Osteoblast (primary cell): ENCODE results near the gene ACOT9. TPM values are rescaled to one million over a fixed set of nuclear protein-coding genes. Genes with fewer than 3 reads are reported as not detected.
"Not testable (repeated sequence)": the region's sequence is repeated elsewhere in the genome, so short reads cannot be mapped to it uniquely, and the experiment has no call there.

ENCODE experiments used
- DNase-seq: peaks from one replicate; pipeline ENCODE4 v3.0.0; 2011; ENCODE audit warnings: low spot score, mixed read lengths; ENCODE audit not compliant: insufficient read length; ENCODE audit errors: missing footprints
- H2AFZ ChIP-seq: 2 replicates; pipeline ENCODE4 v1.6.0; 2011; ENCODE audit warnings: mild to moderate bottlenecking, low read length
- H3K27ac ChIP-seq: 2 replicates; pipeline ENCODE4 v1.5.1; 2011; ENCODE audit warnings: mild to moderate bottlenecking, low read depth, low read length, moderate library complexity
- H3K27me3 ChIP-seq: 2 replicates; pipeline ENCODE4 v1.6.0; 2012; ENCODE audit warnings: mild to moderate bottlenecking, control low read depth, inconsistent platforms, low read length, moderate library complexity; ENCODE audit not compliant: insufficient read depth
- H3K36me3 ChIP-seq: 2 replicates; pipeline ENCODE4 v1.5.1; 2011; ENCODE audit warnings: mild to moderate bottlenecking, low read length, control low read depth, moderate library complexity; ENCODE audit not compliant: insufficient read depth
- H3K4me1 ChIP-seq: 2 replicates; pipeline ENCODE4 v1.5.1; 2011; ENCODE audit warnings: mild to moderate bottlenecking, low read length, control low read depth, moderate library complexity; ENCODE audit not compliant: insufficient read depth
- H3K4me2 ChIP-seq: 2 replicates; pipeline ENCODE4 v1.6.0; 2011; ENCODE audit warnings: mild to moderate bottlenecking, low read length; ENCODE audit not compliant: insufficient read depth
- H3K4me3 ChIP-seq: fragments of 200-600 bp; sonication (generic); 3 replicates; pipeline ENCODE4 v1.5.1; 2012; ENCODE audit warnings: mild to moderate bottlenecking, low read length, inconsistent platforms; ENCODE audit not compliant: insufficient read depth
- H3K79me2 ChIP-seq: 2 replicates; pipeline ENCODE4 v1.6.0; 2012; ENCODE audit warnings: mild to moderate bottlenecking, low read length, control low read depth, inconsistent platforms; ENCODE audit not compliant: insufficient read depth
- H3K9me3 ChIP-seq: 2 replicates; pipeline ENCODE4 v1.5.1; 2011; ENCODE audit warnings: low read depth, low read length, control low read depth
- H4K20me1 ChIP-seq: 2 replicates; pipeline ENCODE4 v1.6.0; 2012; ENCODE audit warnings: mild to moderate bottlenecking, low read length, control low read depth; ENCODE audit not compliant: insufficient read depth
- total RNA-seq: library from RNA; depleted of rRNA; stranded (reverse); fragments of >200 nt; gene quantifications from 2 replicates; pipeline ENCODE4 v1.2.3, GENCODE V29; 2012
- TF ChIP-seq, protein P1 (sequence below): IDR thresholded peaks from 2 replicates; pipeline ENCODE4 v1.5.1; 2011; ENCODE audit warnings: mild to moderate bottlenecking, low read depth, low read length, moderate library complexity; ENCODE audit errors: extremely low read depth

Gene ACOT9
- total RNA-seq, 1 donor: 53.6 TPM

DNA sequence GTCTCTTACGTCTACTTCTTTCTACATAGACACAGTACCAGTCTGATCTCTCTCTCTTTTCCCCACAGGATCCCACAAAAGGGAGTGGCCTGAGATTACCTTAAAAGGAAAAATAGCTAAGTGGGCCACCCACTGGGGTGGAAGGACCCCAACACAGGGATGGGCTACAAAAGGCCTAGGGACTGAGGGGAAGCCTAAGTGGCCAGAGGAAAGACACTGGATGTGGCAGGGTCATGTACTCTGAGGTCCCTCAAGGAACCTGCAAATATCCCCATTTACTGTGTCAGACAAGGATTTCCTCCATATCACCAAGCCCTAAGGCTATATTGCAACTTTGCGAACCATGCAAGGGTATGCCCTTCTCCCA is 82.3 kb downstream of the ACOT9 start:
- no peaks in the 10 kb centered on the region for H3K79me2 ChIP-seq
- no peaks in the 10 kb centered on the region for H3K9me3 ChIP-seq
- no peak overlapping the region for H3K4me3 ChIP-seq
- H3K27ac ChIP-seq: no peak overlapping the region
- H3K27me3 ChIP-seq: no peaks in the 10 kb centered on the region
- H3K4me1 ChIP-seq: peaks cover 3% of the 10 kb centered on the region
- H3K4me2 ChIP-seq: no peak overlapping the region
- H2AFZ ChIP-seq: no peak overlapping the region
- DNase-seq: no peak
- TF ChIP-seq, protein P1, sequence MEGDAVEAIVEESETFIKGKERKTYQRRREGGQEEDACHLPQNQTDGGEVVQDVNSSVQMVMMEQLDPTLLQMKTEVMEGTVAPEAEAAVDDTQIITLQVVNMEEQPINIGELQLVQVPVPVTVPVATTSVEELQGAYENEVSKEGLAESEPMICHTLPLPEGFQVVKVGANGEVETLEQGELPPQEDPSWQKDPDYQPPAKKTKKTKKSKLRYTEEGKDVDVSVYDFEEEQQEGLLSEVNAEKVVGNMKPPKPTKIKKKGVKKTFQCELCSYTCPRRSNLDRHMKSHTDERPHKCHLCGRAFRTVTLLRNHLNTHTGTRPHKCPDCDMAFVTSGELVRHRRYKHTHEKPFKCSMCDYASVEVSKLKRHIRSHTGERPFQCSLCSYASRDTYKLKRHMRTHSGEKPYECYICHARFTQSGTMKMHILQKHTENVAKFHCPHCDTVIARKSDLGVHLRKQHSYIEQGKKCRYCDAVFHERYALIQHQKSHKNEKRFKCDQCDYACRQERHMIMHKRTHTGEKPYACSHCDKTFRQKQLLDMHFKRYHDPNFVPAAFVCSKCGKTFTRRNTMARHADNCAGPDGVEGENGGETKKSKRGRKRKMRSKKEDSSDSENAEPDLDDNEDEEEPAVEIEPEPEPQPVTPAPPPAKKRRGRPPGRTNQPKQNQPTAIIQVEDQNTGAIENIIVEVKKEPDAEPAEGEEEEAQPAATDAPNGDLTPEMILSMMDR: no peak
- no peaks in the 10 kb centered on the region for H3K36me3 ChIP-seq
- H4K20me1 ChIP-seq: no peaks in the 10 kb centered on the region

DNA sequence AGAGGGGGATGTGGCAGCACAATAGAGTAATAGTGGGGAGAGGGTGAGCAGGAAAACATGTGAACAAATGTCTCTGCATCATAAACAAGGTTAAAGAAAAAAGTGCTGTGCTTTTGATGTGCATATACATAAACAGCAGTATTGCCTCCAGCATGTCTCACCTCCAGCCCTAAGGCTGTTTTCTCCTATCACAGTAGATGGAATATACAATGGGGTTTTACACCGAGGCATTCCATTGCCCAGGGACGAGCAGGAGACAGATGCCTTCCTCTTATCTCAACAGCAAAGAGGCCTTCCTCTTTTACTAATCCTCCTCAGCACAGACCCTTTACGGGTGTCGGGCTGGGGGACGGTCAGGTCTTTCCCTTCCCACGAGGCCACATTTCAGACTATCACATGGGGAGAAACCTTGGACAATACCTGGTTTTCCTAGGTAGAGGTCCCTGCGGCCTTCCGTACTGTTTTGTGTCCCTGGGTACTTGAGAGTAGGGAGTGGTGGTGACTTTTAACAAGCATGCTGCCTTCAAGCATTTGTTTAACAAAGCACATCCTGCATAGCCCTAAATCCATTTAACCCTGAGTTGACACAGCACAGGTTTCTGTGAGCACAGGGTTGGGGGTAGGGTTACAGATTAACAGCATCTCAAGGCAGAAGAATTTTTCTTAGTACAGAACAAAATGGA is 82.9 kb downstream of the ACOT9 start:
- not testable (repeated sequence) for H3K4me2 ChIP-seq, H3K27ac ChIP-seq, H3K79me2 ChIP-seq, H3K36me3 ChIP-seq, H2AFZ ChIP-seq, H3K4me1 ChIP-seq, DNase-seq, H3K4me3 ChIP-seq, H3K27me3 ChIP-seq, H4K20me1 ChIP-seq, H3K9me3 ChIP-seq

DNA sequence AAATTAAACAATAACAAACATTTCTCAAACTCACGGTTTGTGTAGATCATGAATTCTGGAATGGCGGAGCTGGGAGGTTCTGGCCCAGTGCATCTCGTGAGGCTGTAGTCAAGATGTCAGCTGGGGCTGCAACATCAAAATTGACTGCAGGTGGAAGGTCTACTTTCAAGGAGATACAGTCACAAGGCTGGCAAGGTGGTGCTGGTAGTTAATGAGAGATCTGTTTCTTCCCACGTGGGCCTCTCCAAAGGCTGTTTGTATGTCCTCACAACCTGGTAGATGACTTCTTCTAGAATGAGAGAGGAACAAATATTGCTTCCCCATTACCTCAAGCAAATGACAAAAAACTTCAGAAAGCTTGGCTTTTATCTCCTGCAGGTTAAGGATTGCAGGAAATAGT is 83.7 kb downstream of the ACOT9 start:
- H4K20me1 ChIP-seq: no peaks in the 10 kb centered on the region
- no peak overlapping the region for H3K4me3 ChIP-seq
- no peaks in the 10 kb centered on the region for H3K9me3 ChIP-seq
- H2AFZ ChIP-seq: no peak overlapping the region
- no peak for DNase-seq
- peaks cover 3% of the 10 kb centered on the region for H3K4me1 ChIP-seq
- no peaks in the 10 kb centered on the region for H3K27me3 ChIP-seq
- no peaks in the 10 kb centered on the region for H3K36me3 ChIP-seq
- H3K79me2 ChIP-seq: no peaks in the 10 kb centered on the region
- TF ChIP-seq, protein P1: no peak
- no peak overlapping the region for H3K27ac ChIP-seq
- no peak overlapping the region for H3K4me2 ChIP-seq

DNA sequence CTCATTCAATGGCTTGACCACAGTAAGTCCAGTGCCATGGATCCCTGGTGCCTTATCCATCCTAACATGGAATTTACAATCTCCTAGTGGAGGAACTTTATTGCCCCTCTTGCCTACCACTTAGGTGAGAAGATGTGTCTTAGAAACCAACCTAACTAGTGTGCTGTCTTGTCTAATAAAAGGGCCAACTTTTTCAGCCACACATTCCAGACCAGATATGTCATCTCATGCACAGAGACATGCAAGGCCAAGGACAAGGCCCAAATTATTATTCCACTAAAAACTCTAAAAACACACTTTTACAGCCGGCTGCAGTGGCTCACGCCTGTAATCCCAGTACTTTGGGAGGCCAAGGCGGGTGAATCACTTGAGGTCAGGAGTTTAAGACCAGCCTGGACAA is 86.4 kb downstream of the ACOT9 start:
- Histone ChIP-seq H3K9me3 (no peaks in the 10 kb centered on the region), H4K20me1 (no peaks in the 10 kb centered on the region), H2AFZ (no peak overlapping the region), H3K4me3 (no peak overlapping the region), H3K27ac (no peak overlapping the region), H3K4me2 (no peak overlapping the region), H3K79me2 (no peaks in the 10 kb centered on the region), H3K4me1 (no peaks in the 10 kb centered on the region), H3K36me3 (no peaks in the 10 kb centered on the region), H3K27me3 (peaks cover 4% of the 10 kb centered on the region)
- TF ChIP-seq, protein P1: no peak
- DNase-seq: peak; percentile 38
